GM19455 (cell line): ENCODE results near the gene ARL8A.

Experiments
- ATAC-seq: cut with Tn5 transposase; IDR thresholded peaks from one replicate; pipeline ENCODE4 v1.9.1; 2021; ENCODE audit not compliant: unreplicated experiment

The ARL8A gene

GRCh38 chr1:202084791-202085681 is 59.5 kb downstream of the ARL8A start:
- ATAC-seq = no peak
